IPS DF 6.9 (cell line): ENCODE data around the gene RAP1GDS1.
"Not testable (repeated sequence)": the region's sequence is repeated elsewhere in the genome, so short reads cannot be mapped to it uniquely, and the experiment has no call there.

ENCODE experiments used
- DNase-seq: peaks from one replicate; pipeline ENCODE4 v3.0.0-alpha.2; 2013; ENCODE audit warnings: low read depth, low spot score
- H3K27ac ChIP-seq: one replicate; pipeline ENCODE4 v1.5.1; 2013; ENCODE audit warnings: low read length, control low read depth
- H3K27me3 ChIP-seq: 2 replicates; pipeline ENCODE4 v1.6.1; 2013; ENCODE audit warnings: mild to moderate bottlenecking, low read length; ENCODE audit not compliant: control insufficient read depth, insufficient read depth
- H3K36me3 ChIP-seq: 2 replicates; pipeline ENCODE4 v1.6.1; 2013; ENCODE audit warnings: low read length; ENCODE audit not compliant: control insufficient read depth, insufficient read depth
- H3K4me1 ChIP-seq: 2 replicates; pipeline ENCODE4 v1.6.1; 2013; ENCODE audit warnings: low read length; ENCODE audit not compliant: control insufficient read depth, insufficient read depth
- H3K4me3 ChIP-seq: 2 replicates; pipeline ENCODE4 v1.5.1; 2013; ENCODE audit warnings: mild to moderate bottlenecking, low read length
- H3K9me3 ChIP-seq: 2 replicates; pipeline ENCODE4 v1.6.1; 2013; ENCODE audit warnings: low read length, inconsistent platforms; ENCODE audit not compliant: control insufficient read depth, insufficient read depth
- WGBS: extraction: QIAGEN DNeasy Blood & Tissue Kit; methylation state at CpG from one replicate; pipeline ENCODE4 v1.1.7; 2013; ENCODE audit warnings: mixed read lengths, missing lambda C conversion rate; ENCODE audit not compliant: insufficient read length, insufficient coverage; 5-methylcytosine and 5-hydroxymethylcytosine counted together

The RAP1GDS1 gene

GRCh38 chr4:98381306-98381705 lies 120.1 kb downstream of the RAP1GDS1 start:
- no peak for DNase-seq
- no CpG with 5 or more reads among the region's 2 CpGs for WGBS
- no peaks in the 10 kb centered on the region for H3K4me1 ChIP-seq
- no peaks in the 10 kb centered on the region for H3K27me3 ChIP-seq
- no peak overlapping the region for H3K4me3 ChIP-seq
- H3K27ac ChIP-seq, result no peak overlapping the region
- no peaks in the 10 kb centered on the region for H3K36me3 ChIP-seq
- H3K9me3 ChIP-seq, result no peaks in the 10 kb centered on the region

- Histone ChIP-seq H3K9me3 (no peaks in the 10 kb centered on the region; the same call in 1 of the 2 replicates), H3K4me3 (no peak overlapping the region), H3K4me1 (no peaks in the 10 kb centered on the region), H3K36me3 (no peaks in the 10 kb centered on the region), H3K27ac (no peak overlapping the region), H3K27me3 (no peaks in the 10 kb centered on the region)
- no CpG with 5 or more reads among the region's 3 CpGs for WGBS
- no peak for DNase-seq
Measured at GRCh38 chr4:98383431-98384106, 122.4 kb downstream of the RAP1GDS1 start.

- H3K27ac ChIP-seq, result no peak overlapping the region
- H3K36me3 ChIP-seq, result no peaks in the 10 kb centered on the region
- no peak for DNase-seq
- H3K9me3 ChIP-seq, result no peaks in the 10 kb centered on the region; the same call in 1 of the 2 replicates
- WGBS, result no CpG with 5 or more reads among the region's 2 CpGs
- no peak overlapping the region for H3K4me3 ChIP-seq
- no peaks in the 10 kb centered on the region for H3K4me1 ChIP-seq
- H3K27me3 ChIP-seq, result no peaks in the 10 kb centered on the region
Measured at GRCh38 chr4:98385831-98386230, 124.6 kb downstream of the RAP1GDS1 start.

DNA sequence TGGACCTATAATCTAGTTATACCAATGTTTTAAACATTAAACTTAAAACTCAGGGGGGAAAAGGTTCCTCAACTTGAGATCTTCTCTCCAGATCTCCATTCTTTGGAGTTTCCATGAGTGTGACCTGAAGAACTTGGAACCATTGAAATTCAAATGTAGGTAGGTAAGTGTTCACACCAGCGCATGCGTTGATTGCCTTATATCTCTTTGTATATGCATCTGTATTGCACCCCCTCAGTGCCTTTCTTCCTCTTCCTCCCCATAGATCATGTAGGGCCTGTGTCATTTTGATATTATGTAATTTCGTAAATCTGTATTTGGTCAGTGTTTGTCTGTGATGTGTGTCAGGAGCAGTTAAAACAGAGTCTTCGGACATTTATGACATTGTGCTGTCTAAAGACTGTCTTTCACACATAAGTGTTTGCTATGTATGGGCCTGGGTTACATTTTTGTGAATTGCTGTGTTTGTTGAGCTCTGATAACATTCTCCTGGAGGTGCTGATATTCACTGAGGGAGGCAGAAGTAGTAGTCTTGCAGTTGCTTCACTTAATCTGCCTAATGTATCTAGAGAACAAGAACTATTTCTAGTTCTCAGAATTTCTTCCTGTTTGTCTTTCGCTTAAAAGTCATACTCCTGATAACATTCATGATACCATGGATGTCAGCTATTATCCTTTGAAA lies 126.3 kb downstream of the RAP1GDS1 start:
- Histone ChIP-seq H3K4me1 (no peaks in the 10 kb centered on the region), H3K27me3 (no peaks in the 10 kb centered on the region), H3K9me3 (no peaks in the 10 kb centered on the region; the same call in 1 of the 2 replicates), H3K36me3 (no peaks in the 10 kb centered on the region), H3K27ac (no peak overlapping the region), H3K4me3 (no peak overlapping the region)
- no peak for DNase-seq
- WGBS, result no CpG with 5 or more reads among the region's 5 CpGs

DNA sequence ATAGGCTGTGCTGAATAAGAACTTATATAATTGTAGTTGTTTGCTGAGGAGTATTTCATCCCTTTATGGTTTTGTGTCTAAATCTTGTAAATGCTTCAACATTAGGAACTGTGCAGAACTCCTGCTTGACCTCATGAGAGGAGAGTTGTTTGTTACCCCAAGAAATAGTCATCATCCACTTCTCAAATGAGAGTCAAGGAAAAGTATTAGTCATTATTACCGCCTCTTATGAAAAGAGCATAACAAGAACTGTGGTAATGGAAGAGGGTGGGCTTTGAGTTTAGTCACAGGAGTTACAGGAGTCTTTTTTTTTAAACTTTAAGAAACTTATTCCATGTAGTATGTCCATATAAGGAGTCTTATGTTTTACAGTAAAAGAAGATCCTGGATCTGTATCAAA lies 132.9 kb downstream of the RAP1GDS1 start:
- DNase-seq, result no peak
- Histone ChIP-seq H3K9me3 (no peaks in the 10 kb centered on the region), H3K27me3 (no peaks in the 10 kb centered on the region), H3K36me3 (no peaks in the 10 kb centered on the region), H3K4me3 (no peak overlapping the region), H3K27ac (no peak overlapping the region), H3K4me1 (no peaks in the 10 kb centered on the region)
- WGBS, result no CpG with 5 or more reads among the region's 1 CpG

GRCh38 chr4:98399915-98400314 lies 138.7 kb downstream of the RAP1GDS1 start:
- no peak overlapping the region for H3K27ac ChIP-seq
- H3K9me3 ChIP-seq, result no peaks in the 10 kb centered on the region
- no peaks in the 10 kb centered on the region for H3K27me3 ChIP-seq
- H3K4me3 ChIP-seq, result no peak overlapping the region
- no peak for DNase-seq
- WGBS, result no CpG with 5 or more reads among the region's 1 CpG
- no peaks in the 10 kb centered on the region for H3K4me1 ChIP-seq
- H3K36me3 ChIP-seq, result no peaks in the 10 kb centered on the region

GRCh38 chr4:98406819-98407218 lies 145.6 kb downstream of the RAP1GDS1 start:
- Histone ChIP-seq H3K27ac (no peak overlapping the region), H3K4me3 (no peak overlapping the region), H3K27me3 (no peaks in the 10 kb centered on the region), H3K4me1 (no peaks in the 10 kb centered on the region), H3K36me3 (no peaks in the 10 kb centered on the region), H3K9me3 (no peaks in the 10 kb centered on the region)
- WGBS, result no CpG with 5 or more reads among the region's 2 CpGs
- no peak for DNase-seq

DNA sequence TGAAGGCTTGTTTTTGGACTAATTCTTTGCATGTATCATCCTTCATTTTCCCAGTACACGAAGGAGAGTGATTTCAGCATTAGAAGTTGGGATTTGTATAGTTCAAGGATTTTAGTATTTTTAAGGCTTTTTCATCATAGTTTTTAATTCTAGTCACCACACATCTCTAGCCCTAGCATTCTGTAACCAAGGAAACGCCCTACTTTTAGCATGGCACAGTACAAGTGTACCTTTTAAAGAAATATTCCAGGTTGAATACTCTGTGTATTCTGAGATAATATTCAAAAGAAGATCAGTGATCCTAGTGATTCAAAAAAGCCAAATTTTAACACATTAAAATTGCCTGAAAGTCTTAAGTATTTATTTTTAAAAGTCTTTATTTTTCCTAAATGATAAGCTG lies 150.5 kb downstream of the RAP1GDS1 start:
- no peaks in the 10 kb centered on the region for H3K4me1 ChIP-seq
- H3K27ac ChIP-seq, result no peak overlapping the region
- no peak for DNase-seq
- no CpG with 5 or more reads among the region's 2 CpGs for WGBS
- H3K9me3 ChIP-seq, result no peaks in the 10 kb centered on the region
- H3K4me3 ChIP-seq, result no peak overlapping the region
- no peaks in the 10 kb centered on the region for H3K36me3 ChIP-seq
- no peaks in the 10 kb centered on the region for H3K27me3 ChIP-seq

GRCh38 chr4:98416844-98417243 lies 155.7 kb downstream of the RAP1GDS1 start:
- DNase-seq, result no peak
- H3K27ac ChIP-seq, result no peak overlapping the region
- H3K27me3 ChIP-seq, result no peaks in the 10 kb centered on the region
- no peak overlapping the region for H3K4me3 ChIP-seq
- H3K4me1 ChIP-seq, result no peaks in the 10 kb centered on the region
- H3K9me3 ChIP-seq, result no peaks in the 10 kb centered on the region
- H3K36me3 ChIP-seq, result no peaks in the 10 kb centered on the region

DNA sequence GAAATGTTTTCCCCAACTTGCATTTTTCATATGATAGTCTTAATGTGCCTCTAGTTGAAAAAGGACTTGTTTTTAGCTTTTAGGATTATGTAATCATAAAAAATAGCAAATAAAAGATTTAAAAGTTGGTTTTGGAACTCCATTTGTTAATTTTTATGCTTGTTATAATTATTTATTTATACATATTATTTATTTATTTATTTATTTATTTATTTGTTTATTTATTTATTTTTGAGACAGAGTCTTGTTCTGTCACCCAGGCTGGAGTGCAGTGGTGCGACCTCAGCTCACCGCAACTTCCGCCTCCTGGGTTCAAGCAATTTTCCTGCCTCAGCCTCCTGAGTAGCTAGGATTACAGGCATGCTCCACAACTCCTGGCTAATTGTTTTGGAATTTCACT lies 159.0 kb downstream of the RAP1GDS1 start:
- not testable (repeated sequence) for H3K4me1 ChIP-seq, H3K27ac ChIP-seq, H3K9me3 ChIP-seq, H3K36me3 ChIP-seq, DNase-seq, H3K27me3 ChIP-seq, H3K4me3 ChIP-seq
- no CpG with 5 or more reads among the region's 3 CpGs for WGBS

GRCh38 chr4:98421111-98421510 lies 159.9 kb downstream of the RAP1GDS1 start:
- no peaks in the 10 kb centered on the region for H3K27me3 ChIP-seq
- H3K9me3 ChIP-seq, result no peaks in the 10 kb centered on the region
- no peak overlapping the region for H3K4me3 ChIP-seq
- H3K27ac ChIP-seq, result no peak overlapping the region
- no peak for DNase-seq
- 100% methylated on average over 1 of the region's 5 CpGs for WGBS
- H3K4me1 ChIP-seq, result no peaks in the 10 kb centered on the region
- H3K36me3 ChIP-seq, result no peaks in the 10 kb centered on the region
